AG04449 (cell line): ENCODE data around the gene OFD1.

Experiments used
- CTCF ChIA-PET: fragments of 350-600 bp; formaldehyde crosslinking; extraction: SDS; loops from one replicate; lab custom pipeline; 2021; ENCODE audit warnings: antibody characterized with exemption; lab: Yijun Ruan, JAX
- POLR2A ChIA-PET: fragments of 400-600, 350-600 bp; formaldehyde crosslinking; extraction: SDS; loops from one replicate; lab custom pipeline; 2020; ENCODE audit warnings: antibody characterized with exemption, inconsistent platforms; lab: Yijun Ruan, JAX
- DNase-seq: peaks from one replicate; pipeline ENCODE4 v3.0.0-alpha.2; 2010; ENCODE audit warnings: low read depth, low spot score
- H3K4me3 ChIP-seq: 2 replicates; pipeline ENCODE4 v1.5.1; 2011; ENCODE audit warnings: low read depth, mild to moderate bottlenecking, control low read depth, low read length
- TF ChIP-seq, protein P1 (sequence below): IDR thresholded peaks from one replicate; pipeline ENCODE4 v1.5.1; 2011; ENCODE audit warnings: mild to moderate bottlenecking, moderate library complexity, low read length, control low read depth, inconsistent platforms; ENCODE audit not compliant: insufficient read depth; ENCODE audit errors: missing control alignments

The OFD1 gene

GRCh38 chrX:13791559-13791958, 57.0 kb downstream of the OFD1 start:
- TF ChIP-seq, protein P1, sequence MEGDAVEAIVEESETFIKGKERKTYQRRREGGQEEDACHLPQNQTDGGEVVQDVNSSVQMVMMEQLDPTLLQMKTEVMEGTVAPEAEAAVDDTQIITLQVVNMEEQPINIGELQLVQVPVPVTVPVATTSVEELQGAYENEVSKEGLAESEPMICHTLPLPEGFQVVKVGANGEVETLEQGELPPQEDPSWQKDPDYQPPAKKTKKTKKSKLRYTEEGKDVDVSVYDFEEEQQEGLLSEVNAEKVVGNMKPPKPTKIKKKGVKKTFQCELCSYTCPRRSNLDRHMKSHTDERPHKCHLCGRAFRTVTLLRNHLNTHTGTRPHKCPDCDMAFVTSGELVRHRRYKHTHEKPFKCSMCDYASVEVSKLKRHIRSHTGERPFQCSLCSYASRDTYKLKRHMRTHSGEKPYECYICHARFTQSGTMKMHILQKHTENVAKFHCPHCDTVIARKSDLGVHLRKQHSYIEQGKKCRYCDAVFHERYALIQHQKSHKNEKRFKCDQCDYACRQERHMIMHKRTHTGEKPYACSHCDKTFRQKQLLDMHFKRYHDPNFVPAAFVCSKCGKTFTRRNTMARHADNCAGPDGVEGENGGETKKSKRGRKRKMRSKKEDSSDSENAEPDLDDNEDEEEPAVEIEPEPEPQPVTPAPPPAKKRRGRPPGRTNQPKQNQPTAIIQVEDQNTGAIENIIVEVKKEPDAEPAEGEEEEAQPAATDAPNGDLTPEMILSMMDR, result no peak
- ChIA-PET POLR2A (no interaction called here), CTCF (no interaction called here)
- no peak for DNase-seq
- H3K4me3 ChIP-seq, result no peak overlapping the region

GRCh38 chrX:13793897-13794296, 59.3 kb downstream of the OFD1 start:
- TF ChIP-seq, protein P1, result no peak
- ChIA-PET CTCF (no interaction called here), POLR2A (no interaction called here)
- H3K4me3 ChIP-seq, result no peak overlapping the region
- DNase-seq, result no peak

DNA sequence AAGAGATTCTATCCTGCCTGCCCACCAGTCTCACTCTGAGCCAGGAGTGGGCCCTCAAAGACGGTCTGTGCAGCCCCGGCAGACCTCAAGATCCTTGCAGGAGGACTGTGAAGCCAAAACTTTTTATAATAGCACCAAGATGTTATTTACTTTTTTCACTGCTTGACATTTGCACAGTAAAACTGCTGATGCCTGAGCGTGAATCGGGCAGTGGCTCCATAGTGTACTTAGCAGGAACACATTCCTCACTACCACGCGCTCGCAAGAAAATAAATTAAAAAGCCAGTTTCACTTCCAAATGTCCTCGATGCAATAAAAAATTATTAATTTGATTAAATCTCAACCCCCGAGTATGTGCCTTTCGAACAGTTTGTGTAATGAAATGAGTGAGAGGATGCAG, 59.9 kb downstream of the OFD1 start:
- H3K4me3 ChIP-seq, result no peak overlapping the region
- TF ChIP-seq, protein P1, result no peak
- POLR2A ChIA-PET, result no interaction called here
- CTCF ChIA-PET, result no interaction called here
- no peak for DNase-seq

GRCh38 chrX:13797512-13797911, 63.0 kb downstream of the OFD1 start:
- POLR2A ChIA-PET, result no interaction called here
- TF ChIP-seq, protein P1, result no peak

GRCh38 chrX:13798184-13798583, 63.6 kb downstream of the OFD1 start:
- CTCF ChIA-PET, result no interaction called here
- no peak for DNase-seq
- no peak overlapping the region for H3K4me3 ChIP-seq
- POLR2A ChIA-PET, result no interaction called here
- TF ChIP-seq, protein P1, result no peak

More at GRCh38 chrX:13797512-13797911, 63.0 kb downstream of the OFD1 start:
- no peak overlapping the region for H3K4me3 ChIP-seq
- CTCF ChIA-PET, result no interaction called here
- DNase-seq, result no peak

DNA sequence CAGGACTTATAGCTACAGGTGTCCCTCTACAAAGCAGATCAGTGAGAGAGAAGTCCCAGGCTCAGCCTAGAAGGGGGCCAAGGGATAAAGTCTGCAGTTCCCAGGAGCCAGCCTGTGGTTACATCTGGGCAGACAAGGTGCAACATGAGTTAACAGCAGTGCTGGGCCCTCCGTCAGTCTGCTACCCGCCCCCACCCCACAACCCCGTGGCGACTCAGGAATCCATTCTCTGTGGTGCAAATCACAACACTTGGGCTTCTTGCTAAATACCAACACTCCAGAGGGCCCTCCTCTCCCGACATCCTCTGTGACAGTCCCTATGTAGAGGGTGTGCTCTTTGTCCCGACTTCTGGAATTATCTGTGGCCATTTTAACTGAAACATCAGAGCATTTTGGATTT, 68.6 kb downstream of the OFD1 start:
- no peak for DNase-seq
- TF ChIP-seq, protein P1, result no peak
- ChIA-PET CTCF (no interaction called here), POLR2A (no interaction called here)
- H3K4me3 ChIP-seq, result no peak overlapping the region
